SH-SY5Y (cell line): ENCODE data around the gene MCM9.

Experiments used
- GATA2 ChIP-seq: IDR thresholded peaks from 2 replicates; pipeline ENCODE4 v1.6.1; 2011; ENCODE audit warnings: mild to moderate bottlenecking, low read depth, low read length
- GATA3 ChIP-seq: IDR thresholded peaks from 2 replicates; pipeline ENCODE4 v1.6.1; 2011; ENCODE audit warnings: low read depth, mild to moderate bottlenecking, low read length, moderate library complexity

MCM9 gene

GRCh38 chr6:118893064-118893806 lies 41.7 kb downstream of the MCM9 start:
- TF ChIP-seq GATA2 (no peak), GATA3 (no peak)

GRCh38 chr6:118892355-118892991 lies 42.5 kb downstream of the MCM9 start:
- TF ChIP-seq GATA3 (no peak), GATA2 (no peak)

DNA sequence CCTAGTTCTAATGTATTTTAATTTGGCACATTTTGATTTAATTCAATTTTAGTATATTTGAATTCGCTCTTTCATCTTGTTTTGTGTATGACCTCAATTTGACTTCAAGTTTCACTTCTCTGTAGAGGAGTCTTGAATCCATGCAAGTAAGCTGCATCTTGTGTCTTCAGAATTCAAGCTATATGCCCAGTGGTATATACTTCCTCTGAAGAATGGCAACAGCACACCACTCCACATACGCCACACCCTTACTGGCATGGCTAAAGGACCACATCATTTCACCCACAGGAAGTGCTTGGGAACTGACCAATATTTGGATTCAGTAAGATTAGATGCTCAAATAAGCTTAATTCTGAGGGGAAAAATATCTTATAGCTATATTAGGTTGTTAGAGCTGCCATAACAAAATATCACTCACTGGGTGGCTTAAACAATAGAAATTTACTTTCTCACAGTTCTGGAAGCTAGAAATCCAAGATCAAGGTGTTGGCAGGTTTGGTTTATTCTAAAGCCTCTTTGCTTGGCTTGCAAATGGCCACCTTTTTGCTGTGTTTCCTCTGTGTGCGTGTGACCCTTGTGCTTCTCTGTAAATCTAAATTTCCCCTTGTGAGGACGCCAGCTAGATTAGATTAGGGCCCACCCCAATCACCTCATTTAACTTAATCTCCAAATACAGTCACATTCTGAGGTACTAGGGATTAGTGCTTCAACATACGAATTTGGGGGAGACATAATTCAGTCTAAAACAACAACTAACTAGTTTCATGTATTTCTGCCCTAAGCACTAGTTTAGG lies 43.8 kb downstream of the MCM9 start:
- TF ChIP-seq GATA3 (no peak), GATA2 (no peak)

DNA sequence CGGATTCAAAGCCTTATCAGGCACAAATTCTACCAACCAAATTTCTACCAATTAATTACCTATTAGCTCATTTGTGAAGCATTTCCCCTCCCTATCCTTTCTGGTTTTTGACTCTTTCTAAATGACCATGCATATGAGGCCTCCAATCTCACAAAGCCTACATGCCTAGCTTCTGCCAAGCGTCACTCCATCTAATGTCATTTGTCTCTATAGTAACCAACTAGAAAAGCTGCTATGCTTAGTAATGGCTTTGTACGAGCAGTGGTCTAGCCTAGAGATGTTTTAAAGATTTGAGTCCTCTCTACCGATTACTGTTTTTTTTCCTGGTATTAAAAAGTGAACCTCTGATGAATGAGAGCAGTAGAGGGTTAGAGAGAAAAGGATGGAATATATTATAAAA lies 45.8 kb downstream of the MCM9 start:
- TF ChIP-seq GATA3 (no peak), GATA2 (no peak)

DNA sequence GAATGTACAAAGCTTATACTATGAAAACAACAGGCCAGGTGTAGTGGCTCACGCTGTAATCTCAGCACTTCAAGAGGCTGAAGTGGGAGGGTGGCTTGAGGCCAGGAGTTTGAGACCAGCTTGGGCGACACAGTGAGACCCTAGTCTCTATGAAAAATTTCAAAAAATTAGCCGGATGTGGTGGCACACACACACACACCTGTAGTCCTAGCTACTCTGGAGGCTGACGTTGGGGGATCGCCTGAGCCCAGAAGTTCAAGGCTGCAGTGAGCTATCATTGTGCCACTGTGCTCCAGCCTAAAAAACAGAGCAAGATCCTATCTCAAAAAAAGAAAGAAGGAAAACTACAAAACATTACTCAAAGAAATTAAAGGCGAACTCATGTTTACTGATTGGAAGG lies 48.3 kb downstream of the MCM9 start:
- TF ChIP-seq GATA2 (no peak), GATA3 (no peak)

DNA sequence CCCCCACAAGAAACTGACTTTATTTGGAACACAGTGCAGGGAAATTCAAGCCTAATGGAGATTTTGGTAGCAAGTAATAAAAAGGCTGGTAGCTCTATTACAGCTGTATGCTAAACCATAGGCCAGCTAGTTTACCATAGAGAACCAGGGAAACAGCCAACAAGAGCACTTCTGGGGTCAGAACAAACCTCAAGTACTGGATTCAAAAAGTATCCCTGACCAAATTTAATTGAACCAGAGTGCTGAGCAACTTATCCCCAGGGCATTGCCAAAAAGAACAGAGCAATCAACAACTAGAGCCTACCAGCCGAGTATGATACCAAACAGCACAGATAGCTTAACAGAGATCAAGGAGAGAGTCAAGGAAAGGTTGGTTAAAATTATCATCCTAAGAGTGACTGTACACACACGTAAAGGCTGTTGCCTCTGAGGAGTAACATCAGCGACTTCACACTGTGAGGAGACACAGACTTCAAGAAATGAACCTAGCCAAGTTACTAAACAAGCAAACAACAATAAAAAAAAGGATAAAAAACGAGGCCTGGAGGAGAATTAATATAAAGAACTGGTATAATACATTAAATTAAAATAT lies 52.5 kb downstream of the MCM9 start:
- TF ChIP-seq GATA2 (no peak), GATA3 (no peak)

DNA sequence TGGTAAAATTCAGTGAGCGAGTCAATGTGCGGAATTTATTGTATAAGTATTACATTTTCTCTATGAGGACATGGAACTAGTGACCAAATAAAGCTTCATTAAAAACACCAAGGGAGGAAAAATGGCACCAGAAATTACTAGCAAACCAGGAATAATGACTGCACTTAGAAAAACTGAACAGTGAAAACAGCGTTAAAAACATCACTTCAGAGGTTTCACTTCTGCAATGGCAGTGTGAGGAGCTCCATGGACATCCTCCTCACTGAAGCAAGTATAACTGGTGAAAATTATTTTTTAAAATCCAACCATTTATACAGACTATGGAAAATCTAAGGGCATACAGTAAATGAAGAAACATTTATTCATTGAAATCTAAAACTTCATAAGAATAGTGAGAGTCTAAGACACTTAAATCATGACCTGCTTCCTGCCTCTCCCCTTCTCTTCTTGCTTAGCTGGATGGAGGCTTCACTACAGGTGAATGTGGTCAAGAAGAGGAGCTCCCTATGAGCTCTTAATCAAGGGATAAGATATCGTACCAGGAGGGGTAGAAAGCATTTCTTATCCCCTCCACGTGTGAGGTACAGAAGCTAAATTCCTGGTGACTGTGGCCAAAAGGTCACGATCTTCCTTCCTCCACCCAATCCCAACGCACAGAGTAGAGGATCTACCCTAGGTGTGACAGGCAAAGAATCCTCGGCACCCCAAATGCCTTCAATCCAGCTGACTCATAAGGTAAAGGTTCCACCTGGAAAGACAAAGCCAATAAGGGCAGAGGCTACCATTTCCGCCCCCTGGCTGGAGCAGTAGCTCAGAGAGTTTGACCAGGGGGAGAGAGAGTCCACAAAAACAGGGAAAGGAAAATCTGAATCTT lies 53.3 kb downstream of the MCM9 start:
- TF ChIP-seq GATA2 (no peak), GATA3 (no peak)

GRCh38 chr6:118877806-118878205 lies 57.2 kb downstream of the MCM9 start:
- TF ChIP-seq GATA2 (no peak), GATA3 (no peak)

GRCh38 chr6:118876814-118877213 lies 58.1 kb downstream of the MCM9 start:
- TF ChIP-seq GATA2: no peak
- TF ChIP-seq GATA3: no peak

- TF ChIP-seq GATA2 (no peak), GATA3 (no peak)
Measured at GRCh38 chr6:118876198-118876597, 58.8 kb downstream of the MCM9 start.

DNA sequence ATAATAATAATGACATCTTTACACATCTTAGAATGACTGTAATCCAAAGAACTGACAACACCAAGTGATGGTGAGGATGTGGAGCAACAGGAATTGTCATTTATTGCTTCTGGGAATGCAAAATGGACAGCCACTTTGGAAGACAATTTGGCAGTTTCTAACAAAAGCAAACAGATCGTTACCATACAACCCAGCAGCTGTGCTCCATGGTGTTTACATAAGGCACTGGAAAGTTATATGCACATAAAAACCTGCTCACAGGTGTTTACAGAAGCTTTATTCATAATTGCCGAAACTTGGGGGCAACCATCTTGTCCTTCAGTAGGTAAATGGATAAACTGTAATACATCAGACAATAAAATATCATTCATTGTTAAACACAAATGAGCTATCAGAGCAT lies 59.3 kb downstream of the MCM9 start:
- TF ChIP-seq GATA2 (no peak), GATA3 (no peak)

GRCh38 chr6:118873239-118873638 lies 61.7 kb downstream of the MCM9 start:
- TF ChIP-seq GATA2: no peak
- no peak for TF ChIP-seq GATA3

- TF ChIP-seq GATA3 (no peak), GATA2 (no peak)
Measured at GRCh38 chr6:118872726-118873125, 62.2 kb downstream of the MCM9 start.
